Ovary (tissue), 3 donors: Measurements from ENCODE around the gene RASSF10.

ENCODE experiments used
- CTCF ChIP-seq, 3 donors: fragments of 450-650 bp in 2 of 3; fragments of 200-600 bp in 1 of 3; IDR thresholded peaks; one replicate each; pipeline versions ENCODE4 v1.5.1 to v1.8.0; 2016 to 2022; ENCODE audit warnings: antibody characterized with exemption in 3 of 3, mild to moderate bottlenecking in 1 of 3
- EP300 ChIP-seq: sonication (generic); formaldehyde crosslinking; IDR thresholded peaks from one replicate; pipeline ENCODE4 v1.6.1; 2017; ENCODE audit warnings: antibody characterized with exemption
- POLR2A ChIP-seq: fragments of 450-650 bp; IDR thresholded peaks from one replicate; pipeline ENCODE4 v1.6.1; 2017; ENCODE audit warnings: antibody characterized with exemption, mild to moderate bottlenecking, moderate library complexity
- donor health status: DM: no; HTN: no; CAD: no.

DNA sequence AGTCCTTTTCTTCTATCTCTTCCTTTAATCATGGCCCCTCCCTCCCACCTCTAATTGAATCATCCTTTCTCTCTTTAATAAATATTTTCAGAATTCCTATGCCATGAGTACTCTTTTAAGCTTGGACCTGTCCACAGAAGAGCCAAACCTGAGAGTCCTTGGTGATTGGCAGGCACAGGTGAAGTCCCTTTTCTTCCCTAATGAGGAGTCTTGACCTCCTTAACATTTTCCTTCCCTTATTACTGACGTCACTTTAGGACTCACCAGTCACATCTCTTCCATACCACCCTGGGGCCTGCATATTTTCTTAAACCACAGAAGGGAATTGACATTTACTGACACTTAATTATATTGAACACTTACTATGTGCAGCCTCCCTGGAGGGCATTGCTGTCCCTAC is 41.0 kb upstream of the RASSF10 start:
- TF ChIP-seq POLR2A (no peak), CTCF (IDR thresholded peaks at IDR 0.05) (no peak), EP300 (no peak)
